Osteoblast (primary cell): ENCODE measurements around the gene FBXL7. TPM values are rescaled to one million over a fixed set of nuclear protein-coding genes. Genes with fewer than 3 reads are reported as not detected.

Source experiments
- DNase-seq: peaks from one replicate; pipeline ENCODE4 v3.0.0; 2011; ENCODE audit warnings: low spot score, mixed read lengths; ENCODE audit not compliant: insufficient read length; ENCODE audit errors: missing footprints
- H2AFZ ChIP-seq: 2 replicates; pipeline ENCODE4 v1.6.0; 2011; ENCODE audit warnings: mild to moderate bottlenecking, low read length
- H3K27ac ChIP-seq: 2 replicates; pipeline ENCODE4 v1.5.1; 2011; ENCODE audit warnings: mild to moderate bottlenecking, low read depth, low read length, moderate library complexity
- H3K27me3 ChIP-seq: 2 replicates; pipeline ENCODE4 v1.6.0; 2012; ENCODE audit warnings: mild to moderate bottlenecking, control low read depth, inconsistent platforms, low read length, moderate library complexity; ENCODE audit not compliant: insufficient read depth
- H3K36me3 ChIP-seq: 2 replicates; pipeline ENCODE4 v1.5.1; 2011; ENCODE audit warnings: mild to moderate bottlenecking, low read length, control low read depth, moderate library complexity; ENCODE audit not compliant: insufficient read depth
- H3K4me1 ChIP-seq: 2 replicates; pipeline ENCODE4 v1.5.1; 2011; ENCODE audit warnings: mild to moderate bottlenecking, low read length, control low read depth, moderate library complexity; ENCODE audit not compliant: insufficient read depth
- H3K4me2 ChIP-seq: 2 replicates; pipeline ENCODE4 v1.6.0; 2011; ENCODE audit warnings: mild to moderate bottlenecking, low read length; ENCODE audit not compliant: insufficient read depth
- H3K4me3 ChIP-seq: fragments of 200-600 bp; sonication (generic); 3 replicates; pipeline ENCODE4 v1.5.1; 2012; ENCODE audit warnings: mild to moderate bottlenecking, low read length, inconsistent platforms; ENCODE audit not compliant: insufficient read depth
- H3K79me2 ChIP-seq: 2 replicates; pipeline ENCODE4 v1.6.0; 2012; ENCODE audit warnings: mild to moderate bottlenecking, low read length, control low read depth, inconsistent platforms; ENCODE audit not compliant: insufficient read depth
- H3K9me3 ChIP-seq: 2 replicates; pipeline ENCODE4 v1.5.1; 2011; ENCODE audit warnings: low read depth, low read length, control low read depth
- H4K20me1 ChIP-seq: 2 replicates; pipeline ENCODE4 v1.6.0; 2012; ENCODE audit warnings: mild to moderate bottlenecking, low read length, control low read depth; ENCODE audit not compliant: insufficient read depth
- CTCF ChIP-seq: IDR thresholded peaks from 2 replicates; pipeline ENCODE4 v1.5.1; 2011; ENCODE audit warnings: mild to moderate bottlenecking, low read depth, low read length, moderate library complexity; ENCODE audit errors: extremely low read depth
- total RNA-seq: library from RNA; depleted of rRNA; stranded (reverse); fragments of >200 nt; gene quantifications from 2 replicates; pipeline ENCODE4 v1.2.3, GENCODE V29; 2012

The FBXL7 gene
- total RNA-seq, 1 donor = 13.4 TPM

GRCh38 chr5:15634591-15635288 is 134.8 kb downstream of the FBXL7 start:
- Histone ChIP-seq H3K4me2 (peak overlapping the region; percentile 8), H3K27me3 (no peaks in the 10 kb centered on the region), H3K27ac (no peak overlapping the region), H4K20me1 (peaks cover 6% of the 10 kb centered on the region), H2AFZ (no peak overlapping the region), H3K9me3 (no peaks in the 10 kb centered on the region), H3K4me3 (no peak overlapping the region), H3K79me2 (peaks cover 6% of the 10 kb centered on the region), H3K4me1 (peaks cover 6% of the 10 kb centered on the region), H3K36me3 (no peaks in the 10 kb centered on the region)
- TF ChIP-seq CTCF = no peak
- DNase-seq = peak; percentile 11

- peak overlapping the region; percentile 8 for H3K4me2 ChIP-seq
- H2AFZ ChIP-seq = no peak overlapping the region
- no peak for TF ChIP-seq CTCF
- H3K79me2 ChIP-seq = peaks cover 6% of the 10 kb centered on the region
- H4K20me1 ChIP-seq = peaks cover 6% of the 10 kb centered on the region
- no peak overlapping the region for H3K27ac ChIP-seq
- H3K4me1 ChIP-seq = peaks cover 4% of the 10 kb centered on the region
- no peak overlapping the region for H3K4me3 ChIP-seq
- no peaks in the 10 kb centered on the region for H3K27me3 ChIP-seq
- H3K9me3 ChIP-seq = no peaks in the 10 kb centered on the region
- no peaks in the 10 kb centered on the region for H3K36me3 ChIP-seq
- DNase-seq = no peak
These were observed 135.3 kb downstream of the FBXL7 start for GRCh38 chr5:15635289-15635616.

DNA sequence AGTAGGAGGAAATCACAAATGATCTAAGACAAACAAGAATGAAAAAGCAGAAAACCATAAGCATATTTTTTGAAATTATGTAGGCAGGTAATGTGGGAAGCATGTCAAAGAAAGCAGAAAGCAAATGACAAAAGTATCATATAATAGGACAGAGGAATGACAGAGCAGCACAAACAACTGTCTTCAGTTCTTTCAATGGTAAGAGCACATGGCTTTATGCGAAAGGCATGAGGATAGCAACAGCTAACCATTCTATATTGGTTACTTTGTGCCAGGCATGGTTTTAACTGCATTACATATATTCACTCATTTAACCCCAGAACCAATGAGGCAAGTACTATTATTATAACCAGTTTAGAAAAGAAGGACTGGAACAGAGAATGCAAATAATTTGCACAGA is 137.4 kb downstream of the FBXL7 start:
- Histone ChIP-seq H3K27me3 (no peaks in the 10 kb centered on the region), H3K36me3 (no peaks in the 10 kb centered on the region), H3K4me3 (no peak overlapping the region), H3K9me3 (no peaks in the 10 kb centered on the region), H3K4me2 (no peak overlapping the region), H4K20me1 (peaks cover 6% of the 10 kb centered on the region), H3K79me2 (peaks cover 15% of the 10 kb centered on the region), H2AFZ (no peak overlapping the region), H3K27ac (no peak overlapping the region), H3K4me1 (no peaks in the 10 kb centered on the region)
- no peak for TF ChIP-seq CTCF
- DNase-seq = no peak

- no peak for DNase-seq
- Histone ChIP-seq H3K27me3 (no peaks in the 10 kb centered on the region), H3K36me3 (no peaks in the 10 kb centered on the region), H3K9me3 (no peaks in the 10 kb centered on the region), H3K79me2 (peaks cover 20% of the 10 kb centered on the region), H2AFZ (no peak overlapping the region), H3K4me2 (no peak overlapping the region), H3K4me1 (no peaks in the 10 kb centered on the region), H4K20me1 (peaks cover 6% of the 10 kb centered on the region), H3K4me3 (no peak overlapping the region), H3K27ac (no peak overlapping the region)
- no peak for TF ChIP-seq CTCF
These were observed 137.9 kb downstream of the FBXL7 start for GRCh38 chr5:15637886-15638285.
